NT2/D1 (cell line): ENCODE results near the gene DTX2.
"Not testable (repeated sequence)": the region's sequence is repeated elsewhere in the genome, so short reads cannot be mapped to it uniquely, and the experiment has no call there.

Experiments
- SUZ12 ChIP-seq: IDR thresholded peaks from 2 replicates; pipeline ENCODE4 v1.6.1; 2011; ENCODE audit not compliant: insufficient read length, insufficient read depth; ENCODE audit errors: extremely low read depth
- YY1 ChIP-seq: IDR thresholded peaks from 2 replicates; pipeline ENCODE4 v1.6.1; 2011; ENCODE audit not compliant: insufficient read length, insufficient read depth
- ZNF274 ChIP-seq: IDR thresholded peaks from 2 replicates; pipeline ENCODE4 v1.6.1; 2011; ENCODE audit warnings: mild to moderate bottlenecking, low read depth, low read length

DNA sequence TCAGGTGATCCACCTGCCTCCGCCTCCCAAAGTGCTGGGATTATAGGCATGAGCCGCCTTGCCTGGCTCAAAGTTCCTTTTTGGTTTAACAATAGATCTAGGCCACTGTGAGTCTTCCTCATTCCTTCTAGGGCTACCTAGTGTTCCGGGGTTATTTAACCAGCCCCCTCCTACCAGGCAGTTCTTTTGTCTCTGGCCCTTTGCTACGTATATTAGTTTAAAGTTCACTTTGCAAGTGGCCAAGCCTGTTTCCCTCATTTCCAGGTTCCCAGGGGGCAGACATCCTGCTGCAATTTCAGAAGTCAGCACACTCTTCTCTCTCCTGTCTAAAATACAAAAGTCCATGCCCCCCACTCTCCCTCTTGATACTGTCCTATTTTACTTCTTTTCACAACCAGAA, 3.0 kb upstream of the DTX2 start:
- TF ChIP-seq YY1, ZNF274, SUZ12: not testable (repeated sequence)
